ENCODE data around the gene SCRN1. TPM values are rescaled to one million over a fixed set of nuclear protein-coding genes. Genes with fewer than 3 reads are reported as not detected.

The SCRN1 gene
- polyA plus RNA-seq, 1 donor = 27.4 TPM

- no peak for DNase-seq
Measured at GRCh38 chr7:29886827-29887226, 102.8 kb downstream of the SCRN1 start.

- DNase-seq = no peak
Measured at GRCh38 chr7:29885626-29886025, 104.0 kb downstream of the SCRN1 start.

GRCh38 chr7:29884399-29885272 lies 105.0 kb downstream of the SCRN1 start:
- no peak for DNase-seq

- no peak for DNase-seq
Measured at GRCh38 chr7:29883462-29884398, 105.9 kb downstream of the SCRN1 start.

GRCh38 chr7:29882481-29882880 lies 107.1 kb downstream of the SCRN1 start:
- DNase-seq = no peak

GRCh38 chr7:29881724-29882123 lies 107.9 kb downstream of the SCRN1 start:
- DNase-seq = no peak

- peak; percentile 47 for DNase-seq
Measured at GRCh38 chr7:29879609-29880008, 110.0 kb downstream of the SCRN1 start.

GRCh38 chr7:29878081-29878688 lies 111.4 kb downstream of the SCRN1 start:
- DNase-seq = peak; percentile 42

GRCh38 chr7:29877196-29877595 lies 112.4 kb downstream of the SCRN1 start:
- DNase-seq = no peak

GRCh38 chr7:29875741-29876140 lies 113.9 kb downstream of the SCRN1 start:
- no peak for DNase-seq

- DNase-seq = no peak
Measured at GRCh38 chr7:29873644-29874294, 115.8 kb downstream of the SCRN1 start.

GRCh38 chr7:29871787-29872398 lies 117.7 kb downstream of the SCRN1 start:
- no peak for DNase-seq

Other genes with a start within 250 kb of the SCRN1 start
- gene WIPF3, start 183.3 kb downstream of the SCRN1 start, polyA plus RNA-seq (ENCODE audit: insufficient read length) = 28.4 TPM
- 17.9 TPM for gene FKBP14, start 36.9 kb upstream of the SCRN1 start, polyA plus RNA-seq (ENCODE audit: insufficient read length)
- 11.4 TPM for gene PLEKHA8, start 38.6 kb upstream of the SCRN1 start, polyA plus RNA-seq (ENCODE audit: insufficient read length)
- 104 TPM for gene MTURN, start 145.2 kb upstream of the SCRN1 start, polyA plus RNA-seq (ENCODE audit: insufficient read length)

Measured in hindlimb muscle (tissue), 1 donor.